GM21576 (cell line): ENCODE measurements around the gene TOPBP1.
A peak's percentile ranks its signal among the peaks of the same experiment; 100 is the strongest.

Experiments used
- ATAC-seq: cut with Tn5 transposase; IDR thresholded peaks from one replicate; pipeline ENCODE4 v1.9.1; 2021; ENCODE audit warnings: mild to moderate bottlenecking, moderate library complexity; ENCODE audit not compliant: unreplicated experiment

Gene TOPBP1

GRCh38 chr3:133611534-133611933 is 50.2 kb downstream of the TOPBP1 start:
- ATAC-seq: no peak

- ATAC-seq: no peak
Observed at GRCh38 chr3:133610031-133610430, 51.7 kb downstream of the TOPBP1 start.

- ATAC-seq: no peak
Observed at GRCh38 chr3:133608388-133608787, 53.4 kb downstream of the TOPBP1 start.

GRCh38 chr3:133607816-133608215 is 53.9 kb downstream of the TOPBP1 start:
- ATAC-seq: no peak

- no peak for ATAC-seq
Observed at GRCh38 chr3:133606902-133607301, 54.8 kb downstream of the TOPBP1 start.

GRCh38 chr3:133606342-133606741 is 55.4 kb downstream of the TOPBP1 start:
- no peak for ATAC-seq

GRCh38 chr3:133600572-133601081 is 61.1 kb downstream of the TOPBP1 start:
- ATAC-seq: no peak

- ATAC-seq: no peak
Observed at GRCh38 chr3:133599280-133599679, 62.5 kb downstream of the TOPBP1 start.

- no peak for ATAC-seq
Observed at GRCh38 chr3:133598405-133598804, 63.3 kb downstream of the TOPBP1 start.

- no peak for ATAC-seq
Observed at GRCh38 chr3:133595341-133595740, 66.4 kb downstream of the TOPBP1 start.

GRCh38 chr3:133593243-133593642 is 68.5 kb downstream of the TOPBP1 start:
- ATAC-seq: no peak

GRCh38 chr3:133592843-133593242 is 68.9 kb downstream of the TOPBP1 start:
- no peak for ATAC-seq

GRCh38 chr3:133591271-133591742 is 70.4 kb downstream of the TOPBP1 start:
- no peak for ATAC-seq

- ATAC-seq: no peak
Observed at GRCh38 chr3:133589503-133589902, 72.2 kb downstream of the TOPBP1 start.

- ATAC-seq: no peak
Observed at GRCh38 chr3:133588784-133589465, 72.8 kb downstream of the TOPBP1 start.

GRCh38 chr3:133588035-133588434 is 73.7 kb downstream of the TOPBP1 start:
- no peak for ATAC-seq

- no peak for ATAC-seq
Observed at GRCh38 chr3:133583396-133583795, 78.3 kb downstream of the TOPBP1 start.

- ATAC-seq: no peak
Observed at GRCh38 chr3:133578548-133579191, 83.1 kb downstream of the TOPBP1 start.

- ATAC-seq: no peak
Observed at GRCh38 chr3:133576169-133576568, 85.6 kb downstream of the TOPBP1 start.

- ATAC-seq: no peak
Observed at GRCh38 chr3:133575086-133575485, 86.7 kb downstream of the TOPBP1 start.

GRCh38 chr3:133574260-133574881 is 87.4 kb downstream of the TOPBP1 start:
- peak; percentile 28 for ATAC-seq
